ENCODE measurements around the gene WDR7.

Gene WDR7

GRCh38 chr18:57004366-57005121, 353.4 kb downstream of the WDR7 start:
- peak; percentile 21 for DNase-seq

- DNase-seq: no peak
These were observed 357.0 kb downstream of the WDR7 start for GRCh38 chr18:57008001-57008686.

- DNase-seq: no peak
These were observed 358.7 kb downstream of the WDR7 start for GRCh38 chr18:57009844-57010243.

GRCh38 chr18:57014772-57015413, 363.7 kb downstream of the WDR7 start:
- DNase-seq: no peak

- DNase-seq: no peak
These were observed 364.3 kb downstream of the WDR7 start for GRCh38 chr18:57015451-57015850.

- DNase-seq: no peak
These were observed 367.7 kb downstream of the WDR7 start for GRCh38 chr18:57018845-57019244.

GRCh38 chr18:57022716-57023115, 371.6 kb downstream of the WDR7 start:
- no peak for DNase-seq

- no peak for DNase-seq
These were observed 372.2 kb downstream of the WDR7 start for GRCh38 chr18:57023275-57023882.

- DNase-seq: no peak
These were observed 374.4 kb downstream of the WDR7 start for GRCh38 chr18:57025540-57025939.

- DNase-seq: no peak
These were observed 375.2 kb downstream of the WDR7 start for GRCh38 chr18:57026316-57026715.

GRCh38 chr18:57027190-57027708, 376.1 kb downstream of the WDR7 start:
- peak; percentile 37 for DNase-seq

- peak; percentile 28 for DNase-seq
These were observed 378.6 kb downstream of the WDR7 start for GRCh38 chr18:57029761-57030160.

GRCh38 chr18:57030417-57030816, 379.3 kb downstream of the WDR7 start:
- no peak for DNase-seq

- no peak for DNase-seq
These were observed 384.4 kb downstream of the WDR7 start for GRCh38 chr18:57035590-57035989.

- no peak for DNase-seq
These were observed 387.2 kb downstream of the WDR7 start for GRCh38 chr18:57038395-57038794.

GRCh38 chr18:57040175-57040574, 389.0 kb downstream of the WDR7 start:
- no peak for DNase-seq

- no peak for DNase-seq
These were observed 392.1 kb downstream of the WDR7 start for GRCh38 chr18:57043241-57043640.

GRCh38 chr18:57048351-57048750, 397.2 kb downstream of the WDR7 start:
- DNase-seq: no peak

- DNase-seq: no peak
These were observed 397.7 kb downstream of the WDR7 start for GRCh38 chr18:57048859-57049258.

GRCh38 chr18:57050310-57050949, 399.3 kb downstream of the WDR7 start:
- DNase-seq: no peak

- no peak for DNase-seq
These were observed 400.0 kb downstream of the WDR7 start for GRCh38 chr18:57051021-57051656.

- DNase-seq: peak; percentile 91
These were observed 400.5 kb downstream of the WDR7 start for GRCh38 chr18:57051657-57052044.
